GM12878 (cell line): Measurements from ENCODE around the gene TNRC18. TPM values are rescaled to one million over a fixed set of nuclear protein-coding genes. Genes with fewer than 3 reads are reported as not detected.

Source experiments
- CREM ChIP-seq: IDR thresholded peaks from 2 replicates; pipeline ENCODE4 v1.6.1; 2014; ENCODE audit warnings: antibody characterized with exemption, low read depth
- ELK1 ChIP-seq: IDR thresholded peaks from 2 replicates; pipeline ENCODE4 v1.6.1; 2012; ENCODE audit warnings: low read depth, low read length, improper control_type of control experiment
- FOXK2 ChIP-seq: fragments of 450-650 bp; IDR thresholded peaks from 2 replicates; pipeline ENCODE4 v1.6.1; 2017; ENCODE audit warnings: mild to moderate bottlenecking, moderate library complexity
- MTA2 ChIP-seq: fragments of 450-650 bp; IDR thresholded peaks from 2 replicates; pipeline ENCODE4 v1.6.1; 2016; ENCODE audit warnings: low read depth, mild to moderate bottlenecking, moderate library complexity
- PAX5 ChIP-seq: IDR thresholded peaks from 2 replicates; pipeline ENCODE4 v1.6.1; 2011; ENCODE audit warnings: low read depth, low read length, borderline replicate concordance
- RCOR1 ChIP-seq: conservative IDR thresholded peaks from 2 replicates; pipeline ENCODE4 v1.6.1; 2012; ENCODE audit warnings: low read depth, low read length, improper control_type of control experiment
- ZNF687 ChIP-seq: fragments of 450-650 bp; IDR thresholded peaks from 2 replicates; pipeline ENCODE4 v1.6.1; 2017; ENCODE audit warnings: mild to moderate bottlenecking, moderate library complexity
- polyA plus RNA-seq, 11 experiments: library from polyadenylated mRNA; depleted of rRNA in 4 of 11; unstranded in 6 of 11; stranded (reverse) in 5 of 11; fragments of >200 nt; fragmentation: Nextera tagmentation in 4 of 11; fragmentation: Illumina TruSeq in 1 of 11; extraction: Ambion mirVana in 4 of 11; extraction: Trizol in 1 of 11; gene quantifications; 1 replicate in 1 of 11; 2 replicates in 10 of 11; pipeline versions ENCODE4 v1.2.1 to v1.2.3, GENCODE V29; 2011 to 2016; ENCODE audit warnings: inconsistent platforms in 2 of 11, missing spikeins in 2 of 11, low read depth in 1 of 11
- total RNA-seq, 4 experiments: library from RNA; depleted of rRNA in 3 of 4; stranded (reverse); fragments of >200 nt in 3 of 4; fragmentation: Illumina TruSeq in 1 of 4; extraction: Trizol in 1 of 4; gene quantifications; 2 replicates each; pipeline versions ENCODE4 v1.2.1 to v1.2.3, GENCODE V29; 2013 to 2021

The TNRC18 gene
- total and polyA plus RNA-seq, 10 of the 15 experiments (the other 5 are each of a cell fraction or from before 2014, with no cell fraction given) = 0.02 to 31.7 (median 5.4) TPM

- TF ChIP-seq ZNF687 = no peak
- no peak for TF ChIP-seq RCOR1
- TF ChIP-seq MTA2 = no peak
- TF ChIP-seq ELK1 = no peak
- no peak for TF ChIP-seq FOXK2
- no peak for TF ChIP-seq CREM
- TF ChIP-seq PAX5 = no peak
Observed at GRCh38 chr7:5442757-5443305, 19.2 kb upstream of the TNRC18 start (continued).
